ENCODE results near the gene TMPRSS2.

Gene TMPRSS2

DNA sequence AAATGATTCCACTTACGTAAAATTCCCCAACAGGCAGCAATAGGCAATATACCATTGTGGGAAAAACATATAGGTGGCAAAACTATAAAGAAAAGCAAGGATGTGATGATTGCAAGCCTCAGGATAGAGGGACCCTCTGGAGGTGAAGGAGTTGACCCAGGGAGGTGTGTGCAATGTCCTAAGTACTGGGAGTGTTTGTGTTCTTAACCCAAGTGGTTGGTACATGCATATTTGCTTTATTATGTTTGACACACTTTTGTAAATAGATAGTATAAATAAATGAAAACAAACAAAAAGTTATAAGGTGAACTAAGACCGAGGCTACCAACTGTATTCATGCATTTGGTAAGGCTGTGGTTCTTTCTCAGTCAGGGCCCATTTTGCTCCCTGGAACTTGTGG, 74.4 kb downstream of the TMPRSS2 start:
- Histone ChIP-seq H3K27ac (ENCODE audit: extremely low read depth, low read depth, low read length) (no peak overlapping the region), H3K4me3 (ENCODE audit: low read depth, low read length) (no peak overlapping the region), H3K4me1 (ENCODE audit: control insufficient read depth, insufficient read depth, low read length) (no peaks in the 10 kb centered on the region), H3K36me3 (ENCODE audit: control insufficient read depth in 2 of 2, insufficient read depth in 1 of 2, low read length in 2 of 2) (peaks cover 0 to 6% of the 10 kb centered on the region in 2 experiments; a peak in 1 of 3 replicates), H3K9me3 (ENCODE audit: control insufficient read depth, insufficient read depth, low read depth, low read length) (no peaks in the 10 kb centered on the region)
- ChIA-PET POLR2A (no interaction called here), CTCF (no interaction called here)
- TF ChIP-seq ZNF776 (tag by site-specific recombination; IDR thresholded peaks at IDR 0.05; ENCODE audit: borderline replicate concordance) (no peak), ZFP37 (tag by site-specific recombination; IDR thresholded peaks at IDR 0.05) (no peak), ZNF837 (tag by site-specific recombination; IDR thresholded peaks at IDR 0.05) (no peak), ZNF521 (tag by site-specific recombination; IDR thresholded peaks at IDR 0.05) (no peak), ZNF623 (tag by site-specific recombination; IDR thresholded peaks at IDR 0.05) (no peak), ZNF747 (tag by site-specific recombination; IDR thresholded peaks at IDR 0.05) (no peak), GLIS1 (tag by site-specific recombination; IDR thresholded peaks at IDR 0.05) (no peak), ZNF184 (tag by site-specific recombination; IDR thresholded peaks at IDR 0.05) (no peak), ZNF146 (tag by site-specific recombination; IDR thresholded peaks at IDR 0.05) (no peak), KLF10 (tag by site-specific recombination; IDR thresholded peaks at IDR 0.05) (no peak)
- TF ChIP-seq, protein P1, sequence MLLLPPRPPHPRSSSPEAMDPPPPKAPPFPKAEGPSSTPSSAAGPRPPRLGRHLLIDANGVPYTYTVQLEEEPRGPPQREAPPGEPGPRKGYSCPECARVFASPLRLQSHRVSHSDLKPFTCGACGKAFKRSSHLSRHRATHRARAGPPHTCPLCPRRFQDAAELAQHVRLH (tag by site-specific recombination; IDR thresholded peaks at IDR 0.05) = no peak
- TF ChIP-seq, protein P2, sequence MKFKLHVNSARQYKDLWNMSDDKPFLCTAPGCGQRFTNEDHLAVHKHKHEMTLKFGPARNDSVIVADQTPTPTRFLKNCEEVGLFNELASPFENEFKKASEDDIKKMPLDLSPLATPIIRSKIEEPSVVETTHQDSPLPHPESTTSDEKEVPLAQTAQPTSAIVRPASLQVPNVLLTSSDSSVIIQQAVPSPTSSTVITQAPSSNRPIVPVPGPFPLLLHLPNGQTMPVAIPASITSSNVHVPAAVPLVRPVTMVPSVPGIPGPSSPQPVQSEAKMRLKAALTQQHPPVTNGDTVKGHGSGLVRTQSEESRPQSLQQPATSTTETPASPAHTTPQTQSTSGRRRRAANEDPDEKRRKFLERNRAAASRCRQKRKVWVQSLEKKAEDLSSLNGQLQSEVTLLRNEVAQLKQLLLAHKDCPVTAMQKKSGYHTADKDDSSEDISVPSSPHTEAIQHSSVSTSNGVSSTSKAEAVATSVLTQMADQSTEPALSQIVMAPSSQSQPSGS (tag by site-specific recombination; IDR thresholded peaks at IDR 0.05; ENCODE audit: low read depth) = no peak
- TF ChIP-seq, protein P3, sequence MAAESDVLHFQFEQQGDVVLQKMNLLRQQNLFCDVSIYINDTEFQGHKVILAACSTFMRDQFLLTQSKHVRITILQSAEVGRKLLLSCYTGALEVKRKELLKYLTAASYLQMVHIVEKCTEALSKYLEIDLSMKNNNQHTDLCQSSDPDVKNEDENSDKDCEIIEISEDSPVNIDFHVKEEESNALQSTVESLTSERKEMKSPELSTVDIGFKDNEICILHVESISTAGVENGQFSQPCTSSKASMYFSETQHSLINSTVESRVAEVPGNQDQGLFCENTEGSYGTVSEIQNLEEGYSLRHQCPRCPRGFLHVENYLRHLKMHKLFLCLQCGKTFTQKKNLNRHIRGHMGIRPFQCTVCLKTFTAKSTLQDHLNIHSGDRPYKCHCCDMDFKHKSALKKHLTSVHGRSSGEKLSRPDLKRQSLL (tag by site-specific recombination; IDR thresholded peaks at IDR 0.05) = no peak
- TF ChIP-seq, protein P4, sequence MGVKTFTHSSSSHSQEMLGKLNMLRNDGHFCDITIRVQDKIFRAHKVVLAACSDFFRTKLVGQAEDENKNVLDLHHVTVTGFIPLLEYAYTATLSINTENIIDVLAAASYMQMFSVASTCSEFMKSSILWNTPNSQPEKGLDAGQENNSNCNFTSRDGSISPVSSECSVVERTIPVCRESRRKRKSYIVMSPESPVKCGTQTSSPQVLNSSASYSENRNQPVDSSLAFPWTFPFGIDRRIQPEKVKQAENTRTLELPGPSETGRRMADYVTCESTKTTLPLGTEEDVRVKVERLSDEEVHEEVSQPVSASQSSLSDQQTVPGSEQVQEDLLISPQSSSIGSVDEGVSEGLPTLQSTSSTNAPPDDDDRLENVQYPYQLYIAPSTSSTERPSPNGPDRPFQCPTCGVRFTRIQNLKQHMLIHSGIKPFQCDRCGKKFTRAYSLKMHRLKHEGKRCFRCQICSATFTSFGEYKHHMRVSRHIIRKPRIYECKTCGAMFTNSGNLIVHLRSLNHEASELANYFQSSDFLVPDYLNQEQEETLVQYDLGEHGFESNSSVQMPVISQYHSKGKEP (tag by site-specific recombination; IDR thresholded peaks at IDR 0.05) = no peak

DNA sequence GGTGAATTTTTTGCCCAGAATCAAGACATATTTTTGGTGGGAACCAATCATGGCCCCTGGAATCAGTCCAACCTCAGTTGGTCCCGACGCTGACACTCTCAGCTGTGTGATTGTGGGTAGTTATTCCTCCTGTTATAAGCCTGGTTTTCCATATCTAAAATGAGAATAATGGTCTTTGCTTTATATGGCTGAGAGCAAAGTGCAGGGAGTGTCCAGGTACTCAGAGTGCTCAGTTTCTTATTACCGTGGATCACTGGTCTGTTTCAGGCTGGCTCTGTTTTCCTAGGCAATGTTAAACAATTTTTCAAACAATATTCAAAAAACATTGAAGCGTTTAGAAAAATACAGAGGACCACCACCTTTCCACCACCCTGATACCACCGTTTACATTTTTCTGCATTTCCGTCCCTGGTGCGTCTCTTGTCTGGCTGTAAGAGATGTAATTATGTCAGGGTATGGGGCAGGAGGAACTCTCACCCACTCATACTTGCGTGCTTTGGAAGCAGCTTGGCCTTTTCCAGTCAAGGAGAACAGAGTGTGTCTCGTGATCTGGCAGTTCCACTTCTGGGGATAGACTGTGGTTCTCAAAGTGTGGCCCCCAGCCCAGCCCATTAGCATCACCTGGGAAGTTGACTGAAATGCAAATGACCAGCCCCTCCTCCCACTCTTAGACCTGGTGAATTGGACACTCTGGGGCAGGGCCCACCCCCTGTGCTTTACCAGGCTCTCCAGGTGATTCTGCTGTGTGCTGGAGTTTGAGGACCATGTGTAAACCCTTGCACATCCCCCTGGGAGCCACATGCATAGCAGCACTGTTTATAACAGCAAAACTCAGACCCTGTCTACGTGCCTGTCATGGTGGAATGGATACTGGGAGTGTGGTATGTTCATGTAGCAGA, 75.1 kb downstream of the TMPRSS2 start:
- Histone ChIP-seq H3K9me3 (ENCODE audit: control insufficient read depth, insufficient read depth, low read depth, low read length) (no peaks in the 10 kb centered on the region), H3K4me1 (ENCODE audit: control insufficient read depth, insufficient read depth, low read length) (no peaks in the 10 kb centered on the region), H3K27ac (ENCODE audit: extremely low read depth, low read depth, low read length) (no peak overlapping the region), H3K4me3 (ENCODE audit: low read depth, low read length) (no peak overlapping the region), H3K36me3 (ENCODE audit: control insufficient read depth in 2 of 2, insufficient read depth in 1 of 2, low read length in 2 of 2) (peaks cover 0 to 6% of the 10 kb centered on the region in 2 experiments; a peak in 1 of 3 replicates)
- POLR2A ChIA-PET = no interaction called here
- CTCF ChIA-PET = no interaction called here
- TF ChIP-seq ZNF174 (tag by site-specific recombination; IDR thresholded peaks at IDR 0.05) (no peak), ZIC2 (tag by site-specific recombination; IDR thresholded peaks at IDR 0.05) (no peak), ZNF830 (tag by site-specific recombination; IDR thresholded peaks at IDR 0.05; ENCODE audit: low read depth) (no peak), ZNF501 (tag by site-specific recombination; IDR thresholded peaks at IDR 0.05) (no peak), ZNF169 (tag by site-specific recombination; IDR thresholded peaks at IDR 0.05) (no peak), ZNF155 (tag by site-specific recombination; IDR thresholded peaks at IDR 0.05) (no peak), ZNF549 (tag by site-specific recombination; IDR thresholded peaks at IDR 0.05) (no peak), TCF7L2 (IDR thresholded peaks at IDR 0.05; ENCODE audit: borderline replicate concordance, low read depth, low read length) (no peak), ZNF529 (tag by site-specific recombination; IDR thresholded peaks at IDR 0.05; ENCODE audit: insufficient replicate concordance) (no peak), ZNF843 (tag by site-specific recombination; IDR thresholded peaks at IDR 0.05) (no peak)
- TF ChIP-seq, protein P5, sequence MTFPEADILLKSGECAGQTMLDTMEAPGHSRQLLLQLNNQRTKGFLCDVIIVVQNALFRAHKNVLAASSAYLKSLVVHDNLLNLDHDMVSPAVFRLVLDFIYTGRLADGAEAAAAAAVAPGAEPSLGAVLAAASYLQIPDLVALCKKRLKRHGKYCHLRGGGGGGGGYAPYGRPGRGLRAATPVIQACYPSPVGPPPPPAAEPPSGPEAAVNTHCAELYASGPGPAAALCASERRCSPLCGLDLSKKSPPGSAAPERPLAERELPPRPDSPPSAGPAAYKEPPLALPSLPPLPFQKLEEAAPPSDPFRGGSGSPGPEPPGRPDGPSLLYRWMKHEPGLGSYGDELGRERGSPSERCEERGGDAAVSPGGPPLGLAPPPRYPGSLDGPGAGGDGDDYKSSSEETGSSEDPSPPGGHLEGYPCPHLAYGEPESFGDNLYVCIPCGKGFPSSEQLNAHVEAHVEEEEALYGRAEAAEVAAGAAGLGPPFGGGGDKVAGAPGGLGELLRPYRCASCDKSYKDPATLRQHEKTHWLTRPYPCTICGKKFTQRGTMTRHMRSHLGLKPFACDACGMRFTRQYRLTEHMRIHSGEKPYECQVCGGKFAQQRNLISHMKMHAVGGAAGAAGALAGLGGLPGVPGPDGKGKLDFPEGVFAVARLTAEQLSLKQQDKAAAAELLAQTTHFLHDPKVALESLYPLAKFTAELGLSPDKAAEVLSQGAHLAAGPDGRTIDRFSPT (tag by site-specific recombination; IDR thresholded peaks at IDR 0.05) = no peak

Data from HEK293 (cell line).